A673 (cell line): Measurements from ENCODE around the gene GPC1.

ENCODE experiments used
- CTCF ChIP-seq: fragments of 300-800, 200-600 bp; sonication (generic); conservative IDR thresholded peaks from 2 replicates; pipeline ENCODE4 v1.5.1; 2017; ENCODE audit warnings: low read depth, mild to moderate bottlenecking, antibody characterized with exemption, low read length, moderate library complexity, mixed read lengths
- EZH2 ChIP-seq: fragments of 200-600 bp; sonication (generic); IDR thresholded peaks from 2 replicates; pipeline ENCODE4 v1.6.1; 2017; ENCODE audit warnings: borderline replicate concordance, low read depth, mild to moderate bottlenecking, mixed read lengths, antibody characterized with exemption, low read length; ENCODE audit not compliant: poor library complexity, severe bottlenecking

GRCh38 chr2:240395448-240395847, 40.0 kb upstream of the GPC1 start:
- TF ChIP-seq EZH2: no peak
- no peak for TF ChIP-seq CTCF
